ENCODE measurements around the gene HOXB5.

Gene HOXB5

GRCh38 chr17:48601539-48602425, 8.2 kb upstream of the HOXB5 start:
- no peak for DNase-seq (ENCODE audit: low read depth)

- DNase-seq (ENCODE audit: low read depth) = no peak
These were observed 7.6 kb upstream of the HOXB5 start for GRCh38 chr17:48601207-48601538.

- no peak for DNase-seq (ENCODE audit: low read depth)
These were observed 6.9 kb upstream of the HOXB5 start for GRCh38 chr17:48600244-48601098.

GRCh38 chr17:48599354-48599753, 5.8 kb upstream of the HOXB5 start:
- DNase-seq (ENCODE audit: low read depth) = no peak

GRCh38 chr17:48598736-48599135, 5.2 kb upstream of the HOXB5 start:
- no peak for DNase-seq (ENCODE audit: low read depth)

- no peak for DNase-seq (ENCODE audit: low read depth)
These were observed 4.4 kb upstream of the HOXB5 start for GRCh38 chr17:48597778-48598631.

GRCh38 chr17:48597528-48597777, 3.9 kb upstream of the HOXB5 start:
- no peak for DNase-seq (ENCODE audit: low read depth)

GRCh38 chr17:48596735-48597527, 3.4 kb upstream of the HOXB5 start:
- DNase-seq (ENCODE audit: low read depth) = no peak

- DNase-seq (ENCODE audit: low read depth) = no peak
These were observed 2.6 kb upstream of the HOXB5 start for GRCh38 chr17:48596000-48596734.

- DNase-seq (ENCODE audit: low read depth) = no peak
These were observed 1.9 kb upstream of the HOXB5 start for GRCh38 chr17:48595278-48595999.

GRCh38 chr17:48594538-48595277, 1.1 kb upstream of the HOXB5 start:
- DNase-seq (ENCODE audit: low read depth) = no peak

- peak; percentile 52 for DNase-seq (ENCODE audit: low read depth)
These were observed 410 bp upstream of the HOXB5 start for GRCh38 chr17:48593840-48594537.

- no peak for DNase-seq (ENCODE audit: low read depth)
These were observed 1.0 kb downstream of the HOXB5 start for GRCh38 chr17:48592577-48592976.

- DNase-seq (ENCODE audit: low read depth) = no peak
These were observed 1.5 kb downstream of the HOXB5 start for GRCh38 chr17:48592057-48592514.

GRCh38 chr17:48591255-48592056, 2.1 kb downstream of the HOXB5 start:
- DNase-seq (ENCODE audit: low read depth) = no peak

- DNase-seq (ENCODE audit: low read depth) = no peak
These were observed 2.9 kb downstream of the HOXB5 start for GRCh38 chr17:48590607-48591161.

- no peak for DNase-seq (ENCODE audit: low read depth)
These were observed 3.6 kb downstream of the HOXB5 start, which contains the start of gene HOXB3 for GRCh38 chr17:48589831-48590606. TSS of gene HOXB3 (minus strand) at chr17:48590241. CDS start at chr17:48552474, 37,767 bp downstream.

Measured in T-helper 22 cell (primary cell).